ENCODE data around the gene ARHGEF39. TPM values are rescaled to one million over a fixed set of nuclear protein-coding genes. Genes with fewer than 3 reads are reported as not detected.

The ARHGEF39 gene
- 10 to 100 TPM in 1 of 5 experiments, 1 to 10 TPM in 1, under 1 TPM in 1, not detected in 2; 0.11 to 10.4 (median 1.0) TPM for total RNA-seq
- under 1 TPM; 0.12 to 0.44 TPM for polyA plus RNA-seq
- total RNA-seq, result 0.67 reads per million

GRCh38 chr9:35664531-35665470 is at the start of gene ARHGEF39:
ARHGEF39 (minus strand) TSS chr9:35665195; CDS start chr9:35665169, 26 bp downstream.
- Mint-ChIP-seq H3K27ac (peak within 1 kb of the TSS; percentile 60 to 100 (median 80)), H3K4me1 (peaks cover 39 to 66% (median 64%) of the 10 kb centered on the region in 7 donors), H3K4me3 (peak within 1 kb of the TSS; percentile 82 to 94 (median 87)), H3K27me3 (no peaks in the 10 kb centered on the region), H3K9me3 (peaks cover 0 to 8% (median 0%) of the 10 kb centered on the region in 11 donors), H3K36me3 (peaks cover 0 to 20% (median 10%) of the 10 kb centered on the region in 5 donors)
- peaks cover 0 to 9% (median 8%) of the 10 kb centered on the region in 3 experiments for H3K36me3 ChIP-seq (ENCODE audit: control insufficient read depth in 2 of 3, insufficient read depth in 3 of 3, low read length in 3 of 3)
- peak within 1 kb of the TSS; percentile 54 for H3K27ac ChIP-seq (ENCODE audit: low read depth, low read length)
- intact Hi-C loops (cut with micrococcal nuclease), result loop anchor here (1.0 to 2.0 kb wide), 3 partner anchors 8 to 18 kb away; no protein-coding TSS in a partner anchor
- H3K4me1 ChIP-seq (ENCODE audit: control insufficient read depth in 2 of 2, insufficient read depth in 2 of 2, low read length in 2 of 2), result peaks cover 29% of the 10 kb centered on the region in 2 donors
- ChIA-PET CTCF (interaction anchor here (0.8 to 10.2 kb wide), 13 partner anchors 11 to 161 kb away, joined by 3 to 107 read pairs (median 6); no protein-coding TSS in a partner anchor), POLR2A (interaction anchor here (0.5 to 11.8 kb wide), 14 partner anchors 8 to 1843 kb away, joined by 3 to 264 read pairs (median 4); partner anchors contain the start of genes CA9, CREB3 and SIT1)
- DNase-seq, result peak; percentile 47 to 87 (median 59)
- peak; percentile 78 for ATAC-seq
- peak within 1 kb of the TSS; percentile 69 for H3K4me3 ChIP-seq (ENCODE audit: low read length)
- H3K27me3 ChIP-seq (ENCODE audit: control insufficient read depth in 2 of 2, insufficient read depth in 2 of 2, low read length in 2 of 2), result no peaks in the 10 kb centered on the region
- no peaks in the 10 kb centered on the region for H3K9me3 ChIP-seq (ENCODE audit: control insufficient read depth in 2 of 3, low read length in 3 of 3)

GRCh38 chr9:35714123-35714522 is 49.1 kb upstream of the ARHGEF39 start:
- H3K4me1 ChIP-seq (ENCODE audit: control insufficient read depth in 2 of 2, insufficient read depth in 2 of 2, low read length in 2 of 2), result no peaks in the 10 kb centered on the region
- DNase-seq (no peak), ATAC-seq (no peak)
- H3K9me3 ChIP-seq (ENCODE audit: control insufficient read depth in 2 of 3, low read length in 3 of 3), result no peaks in the 10 kb centered on the region
- peaks cover 24 to 95% (median 63%) of the 10 kb centered on the region in 3 experiments for H3K36me3 ChIP-seq (ENCODE audit: control insufficient read depth in 2 of 3, insufficient read depth in 3 of 3, low read length in 3 of 3)
- no peak overlapping the region for H3K4me3 ChIP-seq (ENCODE audit: low read length)
- no peak overlapping the region for H3K4me3 Mint-ChIP-seq
- CTCF ChIA-PET, result interaction anchor here (0.7 to 1.3 kb wide), 3 partner anchors 17 to 182 kb away, joined by 3 read pairs; no protein-coding TSS in a partner anchor
- intact Hi-C loops (cut with micrococcal nuclease), result no loop called here
- peak overlapping the region in 2 of 9 donors; percentile 59 to 60 for H3K27ac Mint-ChIP-seq
- no peaks in the 10 kb centered on the region for H3K27me3 ChIP-seq (ENCODE audit: control insufficient read depth in 2 of 2, insufficient read depth in 2 of 2, low read length in 2 of 2)
- peaks cover 15 to 68% (median 31%) of the 10 kb centered on the region in 5 donors for H3K36me3 Mint-ChIP-seq
- peaks cover 0 to 1% (median 0%) of the 10 kb centered on the region in 11 donors for H3K9me3 Mint-ChIP-seq
- POLR2A ChIA-PET, result no interaction called here
- H3K27me3 Mint-ChIP-seq, result no peaks in the 10 kb centered on the region
- no peak overlapping the region for H3K27ac ChIP-seq (ENCODE audit: low read depth, low read length)
- H3K4me1 Mint-ChIP-seq, result peaks cover 0 to 5% (median 0%) of the 10 kb centered on the region in 7 donors

GRCh38 chr9:35713578-35713977 is 48.6 kb upstream of the ARHGEF39 start:
- Histone ChIP-seq H3K4me3 (ENCODE audit: low read length) (no peak overlapping the region), H3K36me3 (ENCODE audit: control insufficient read depth in 2 of 3, insufficient read depth in 3 of 3, low read length in 3 of 3) (peaks cover 21 to 95% (median 64%) of the 10 kb centered on the region in 3 experiments), H3K9me3 (ENCODE audit: control insufficient read depth in 2 of 3, low read length in 3 of 3) (no peaks in the 10 kb centered on the region), H3K27ac (ENCODE audit: low read depth, low read length) (no peak overlapping the region), H3K4me1 (ENCODE audit: control insufficient read depth in 2 of 2, insufficient read depth in 2 of 2, low read length in 2 of 2) (no peaks in the 10 kb centered on the region), H3K27me3 (ENCODE audit: control insufficient read depth in 2 of 2, insufficient read depth in 2 of 2, low read length in 2 of 2) (no peaks in the 10 kb centered on the region)
- DNase-seq (no peak), ATAC-seq (no peak)
- ChIA-PET POLR2A (interaction anchor here (0.7 kb wide), 1 partner anchor 16 kb away, joined by 3 read pairs; no protein-coding TSS in a partner anchor), CTCF (interaction anchor here (0.7 to 1.3 kb wide), 3 partner anchors 17 to 182 kb away, joined by 3 read pairs; no protein-coding TSS in a partner anchor)
- Mint-ChIP-seq H3K27me3 (no peaks in the 10 kb centered on the region), H3K4me3 (no peak overlapping the region), H3K4me1 (peaks cover 0 to 5% (median 0%) of the 10 kb centered on the region in 7 donors), H3K9me3 (peaks cover 0 to 1% (median 0%) of the 10 kb centered on the region in 11 donors), H3K36me3 (peaks cover 18 to 71% (median 33%) of the 10 kb centered on the region in 5 donors), H3K27ac (peak overlapping the region in 2 of 9 donors; percentile 60 to 70)
- intact Hi-C loops (cut with micrococcal nuclease), result no loop called here

GRCh38 chr9:35712762-35713400 is 47.9 kb upstream of the ARHGEF39 start:
- Histone ChIP-seq H3K4me3 (ENCODE audit: low read length) (no peak overlapping the region), H3K36me3 (ENCODE audit: control insufficient read depth in 2 of 3, insufficient read depth in 3 of 3, low read length in 3 of 3) (peaks cover 25 to 95% (median 63%) of the 10 kb centered on the region in 3 experiments), H3K9me3 (ENCODE audit: control insufficient read depth in 2 of 3, low read length in 3 of 3) (no peaks in the 10 kb centered on the region), H3K4me1 (ENCODE audit: control insufficient read depth in 2 of 2, insufficient read depth in 2 of 2, low read length in 2 of 2) (no peaks in the 10 kb centered on the region), H3K27me3 (ENCODE audit: control insufficient read depth in 2 of 2, insufficient read depth in 2 of 2, low read length in 2 of 2) (no peaks in the 10 kb centered on the region), H3K27ac (ENCODE audit: low read depth, low read length) (no peak overlapping the region)
- intact Hi-C loops (cut with micrococcal nuclease), result no loop called here
- POLR2A ChIA-PET, result interaction anchor here (0.7 kb wide), 1 partner anchor 16 kb away, joined by 3 read pairs; no protein-coding TSS in a partner anchor
- ATAC-seq (no peak), DNase-seq (no peak)
- Mint-ChIP-seq H3K27me3 (no peaks in the 10 kb centered on the region), H3K9me3 (peaks cover 0 to 1% (median 0%) of the 10 kb centered on the region in 11 donors), H3K4me3 (no peak overlapping the region), H3K27ac (peak overlapping the region in 1 of 9 donors; percentile 70), H3K4me1 (peaks cover 0 to 5% (median 0%) of the 10 kb centered on the region in 7 donors), H3K36me3 (peaks cover 19 to 71% (median 34%) of the 10 kb centered on the region in 5 donors)
- CTCF ChIA-PET, result interaction anchor here (0.7 to 1.5 kb wide), 2 partner anchors 10 to 16 kb away, joined by 3 to 5 read pairs; no protein-coding TSS in a partner anchor

GRCh38 chr9:35711501-35712428 is 46.8 kb upstream of the ARHGEF39 start:
- peaks cover 29 to 75% (median 40%) of the 10 kb centered on the region in 5 donors for H3K36me3 Mint-ChIP-seq
- H3K36me3 ChIP-seq (ENCODE audit: control insufficient read depth in 2 of 3, insufficient read depth in 3 of 3, low read length in 3 of 3), result peaks cover 31 to 95% (median 63%) of the 10 kb centered on the region in 3 experiments
- POLR2A ChIA-PET, result interaction anchor here (0.6 to 1.4 kb wide), 3 partner anchors 10 to 24 kb away, joined by 3 read pairs; no protein-coding TSS in a partner anchor

More at GRCh38 chr9:35711501-35712428, 46.8 kb upstream of the ARHGEF39 start:
- no peak overlapping the region for H3K27ac ChIP-seq (ENCODE audit: low read depth, low read length)
- CTCF ChIA-PET, result interaction anchor here (0.6 to 1.5 kb wide), 3 partner anchors 9 to 342 kb away, joined by 3 to 5 read pairs (median 3); no protein-coding TSS in a partner anchor
- Mint-ChIP-seq H3K9me3 (peaks cover 0 to 1% (median 0%) of the 10 kb centered on the region in 11 donors), H3K4me1 (peaks cover 0 to 6% (median 0%) of the 10 kb centered on the region in 7 donors), H3K27ac (peak overlapping the region in 1 of 9 donors; percentile 2), H3K27me3 (no peaks in the 10 kb centered on the region), H3K4me3 (no peak overlapping the region)
- no peaks in the 10 kb centered on the region for H3K4me1 ChIP-seq (ENCODE audit: control insufficient read depth in 2 of 2, insufficient read depth in 2 of 2, low read length in 2 of 2)
- intact Hi-C loops (cut with micrococcal nuclease), result no loop called here
- H3K4me3 ChIP-seq (ENCODE audit: low read length), result no peak overlapping the region
- H3K9me3 ChIP-seq (ENCODE audit: control insufficient read depth in 2 of 3, low read length in 3 of 3), result no peaks in the 10 kb centered on the region
- ATAC-seq (no peak), DNase-seq (no peak)
- H3K27me3 ChIP-seq (ENCODE audit: control insufficient read depth in 2 of 2, insufficient read depth in 2 of 2, low read length in 2 of 2), result no peaks in the 10 kb centered on the region

Data from naive thymus-derived CD4-positive, alpha-beta T cell (primary cell).